Ramos (cell line): ENCODE data around the gene LRRC8B.

Experiments used
- in situ Hi-C: fragments of 300-500 bp; cut with MboI; formaldehyde crosslinking; loops from one replicate; pipeline ENCODE4 v1.14.3; 2022; ENCODE audit warnings: low sequenced_read_pairs; ENCODE audit not compliant: unreplicated experiment

The LRRC8B gene

DNA sequence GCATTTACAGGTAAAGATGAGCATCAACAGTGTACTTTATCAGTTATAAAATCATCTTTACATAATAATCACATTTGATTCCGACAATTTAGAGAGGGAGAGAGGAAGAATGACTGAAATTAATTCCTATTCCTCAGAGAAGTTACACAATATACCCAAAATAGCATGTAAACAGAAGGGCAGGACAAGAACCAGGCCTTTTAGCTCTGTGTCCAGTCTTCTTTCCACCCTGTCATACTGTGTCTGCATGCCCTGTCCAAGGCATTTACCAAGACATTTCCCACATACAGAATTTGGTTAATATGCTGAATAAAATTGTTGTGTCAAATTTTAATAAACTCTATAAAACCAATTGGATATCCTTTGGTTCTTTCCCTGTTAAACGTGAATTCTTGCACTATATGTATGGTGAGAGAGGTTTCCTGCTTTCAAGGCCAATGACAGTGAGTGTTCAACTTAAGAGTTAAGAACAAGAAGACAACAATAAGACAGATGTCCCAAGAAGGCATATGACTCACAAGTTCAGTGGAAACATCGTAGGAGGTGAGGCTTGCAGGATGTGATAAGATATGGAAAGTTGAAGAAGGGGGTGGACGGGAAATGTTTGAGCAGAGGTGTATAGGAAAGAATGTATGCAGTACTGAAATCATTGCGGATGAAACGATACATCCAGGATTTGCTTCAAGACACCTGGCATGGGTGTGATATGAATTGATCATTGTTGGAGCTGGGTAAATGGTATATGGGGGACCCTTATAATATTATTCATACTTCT, 20.8 kb downstream of the LRRC8B start:
- in situ Hi-C loops: no loop called here

- in situ Hi-C loops: no loop called here
Measured at GRCh38 chr1:89546082-89546889, 21.7 kb downstream of the LRRC8B start.

GRCh38 chr1:89546934-89547562, 22.4 kb downstream of the LRRC8B start:
- in situ Hi-C loops: no loop called here

DNA sequence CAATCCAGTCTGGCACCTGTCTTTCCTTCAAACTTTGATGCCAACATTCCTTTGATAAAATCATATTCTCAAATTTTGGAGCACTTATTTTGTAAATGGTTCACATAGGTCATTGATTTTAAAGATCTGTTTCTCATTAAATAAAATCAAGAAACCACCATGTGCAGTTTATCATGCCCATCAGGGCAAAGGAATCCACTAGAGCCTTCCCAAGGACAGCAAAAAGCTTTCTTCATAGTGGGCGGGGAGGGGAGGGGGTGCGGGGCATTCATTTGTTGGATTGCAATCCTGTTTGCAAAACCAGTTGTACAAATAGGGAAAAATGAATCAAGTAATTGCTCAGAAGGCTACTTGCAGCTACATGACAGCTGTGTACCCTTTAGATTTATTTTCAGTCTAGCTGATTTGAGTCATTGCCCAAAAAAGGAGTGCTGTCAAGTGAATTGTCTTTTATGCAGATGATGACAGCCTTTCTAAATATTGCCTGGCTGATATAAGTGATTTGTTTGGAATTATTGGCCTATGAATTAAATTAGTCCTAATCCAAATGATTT, 23.0 kb downstream of the LRRC8B start:
- in situ Hi-C loops: no loop called here

DNA sequence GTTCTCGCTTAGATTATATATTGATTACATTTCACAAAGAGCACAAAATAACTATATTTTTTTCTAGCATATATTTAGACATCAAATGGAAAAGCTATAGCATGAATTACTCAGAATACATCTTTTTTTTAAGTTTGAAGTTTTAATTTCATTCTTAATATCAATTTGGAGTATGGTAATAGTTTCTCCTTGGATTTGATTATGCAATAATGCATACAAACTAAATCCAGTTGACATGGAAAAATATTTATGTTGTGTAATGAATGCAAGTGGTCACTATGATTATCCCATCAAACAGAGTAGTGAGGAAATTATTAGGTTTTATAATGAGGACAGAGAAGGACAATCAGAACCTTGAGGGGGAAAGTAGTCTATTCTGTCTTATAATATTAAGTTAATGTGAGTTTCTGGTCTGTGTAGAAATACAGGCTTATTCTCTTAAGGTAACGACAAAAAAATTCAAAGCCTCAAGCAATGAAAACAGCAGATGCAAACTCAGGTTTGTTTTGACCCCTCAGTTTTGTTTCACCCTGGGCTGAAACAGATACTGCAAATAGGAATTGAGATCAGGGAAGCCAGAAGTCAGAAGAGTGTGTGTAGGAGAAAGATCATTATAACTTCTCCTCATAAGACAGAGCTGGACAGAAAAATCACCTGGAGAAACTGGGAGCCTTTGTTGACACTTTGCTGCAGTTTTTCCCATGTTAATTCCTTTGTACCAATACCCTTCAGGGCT, 23.7 kb downstream of the LRRC8B start:
- in situ Hi-C loops: no loop called here

GRCh38 chr1:89550995-89551394, 26.4 kb downstream of the LRRC8B start:
- in situ Hi-C loops: no loop called here

- in situ Hi-C loops: no loop called here
Measured at GRCh38 chr1:89552471-89553081, 27.9 kb downstream of the LRRC8B start.

- in situ Hi-C loops: no loop called here
Measured at GRCh38 chr1:89553157-89553556, 28.5 kb downstream of the LRRC8B start.

DNA sequence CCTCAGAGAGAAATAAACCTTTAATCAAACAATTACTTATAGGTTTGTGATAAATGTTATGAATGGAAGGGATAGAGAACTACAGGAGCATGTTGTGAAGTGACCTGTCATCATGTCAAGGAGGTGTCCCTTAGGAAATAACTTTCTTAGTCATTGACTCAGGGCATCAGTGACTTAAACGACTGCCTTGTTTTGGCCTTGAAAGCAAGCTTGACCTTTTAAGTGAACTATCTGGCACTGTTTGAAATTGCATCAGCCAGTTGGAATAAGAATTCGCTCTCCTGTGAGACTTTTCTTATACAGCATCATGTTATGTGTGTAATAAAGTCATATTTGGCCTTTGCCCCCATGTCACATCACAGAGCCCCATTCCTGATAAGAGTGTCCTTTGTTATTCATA, 30.9 kb downstream of the LRRC8B start:
- in situ Hi-C loops: no loop called here

DNA sequence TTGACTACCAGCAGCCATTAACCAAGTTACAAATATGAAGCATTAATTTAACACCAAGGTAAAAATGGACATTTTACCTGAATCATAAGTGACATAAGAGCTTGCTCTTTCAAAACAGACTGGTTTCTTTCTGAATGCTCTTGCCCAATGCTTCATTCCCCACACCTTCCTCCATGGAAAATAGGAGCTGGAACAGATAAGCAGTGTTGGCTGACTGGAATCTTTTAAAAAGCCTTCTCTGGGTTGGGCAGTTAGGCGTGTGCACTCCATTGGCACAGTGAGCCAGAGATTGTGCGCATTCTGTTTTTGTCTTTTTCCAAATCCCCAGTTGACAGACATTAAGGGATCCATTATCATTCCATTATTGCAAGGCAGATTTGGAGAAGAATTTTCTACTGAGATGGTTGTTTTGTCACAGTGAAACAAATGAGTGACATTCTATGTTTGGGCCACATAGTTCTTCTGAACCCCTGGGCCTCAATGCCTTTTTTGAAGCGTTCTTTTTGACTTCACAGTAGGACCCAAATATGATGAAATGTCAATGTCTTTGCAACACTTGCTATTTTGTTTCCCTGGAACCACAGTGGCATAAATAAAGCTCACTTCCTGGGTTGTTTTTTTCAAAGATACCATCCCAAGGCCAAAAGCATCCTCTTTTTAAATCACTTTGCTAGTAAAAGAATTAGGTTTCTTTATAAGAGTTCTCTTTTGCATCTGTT, 32.3 kb downstream of the LRRC8B start:
- in situ Hi-C loops: no loop called here

DNA sequence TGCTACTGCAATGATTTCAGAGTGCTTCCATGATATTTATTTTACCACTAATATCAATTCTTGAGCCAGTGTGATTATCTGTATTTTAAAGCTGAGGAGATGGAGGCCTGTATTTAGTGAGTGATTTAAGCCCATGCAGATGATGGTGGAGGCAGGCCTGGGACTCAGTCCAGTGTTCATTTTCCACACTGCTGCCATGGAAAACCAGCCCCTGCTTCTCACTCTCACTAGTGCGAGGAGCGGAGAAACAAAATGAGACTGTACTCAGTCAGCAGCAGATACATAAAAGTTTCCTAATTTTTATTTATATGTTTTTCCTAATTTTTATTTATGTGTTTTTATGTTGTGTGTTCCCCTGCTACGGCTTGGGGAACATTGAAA, 32.8 kb downstream of the LRRC8B start:
- in situ Hi-C loops: no loop called here

GRCh38 chr1:89557956-89558355, 33.3 kb downstream of the LRRC8B start:
- in situ Hi-C loops: no loop called here

- in situ Hi-C loops: no loop called here
Measured at GRCh38 chr1:89563957-89564604, 39.5 kb downstream of the LRRC8B start.

DNA sequence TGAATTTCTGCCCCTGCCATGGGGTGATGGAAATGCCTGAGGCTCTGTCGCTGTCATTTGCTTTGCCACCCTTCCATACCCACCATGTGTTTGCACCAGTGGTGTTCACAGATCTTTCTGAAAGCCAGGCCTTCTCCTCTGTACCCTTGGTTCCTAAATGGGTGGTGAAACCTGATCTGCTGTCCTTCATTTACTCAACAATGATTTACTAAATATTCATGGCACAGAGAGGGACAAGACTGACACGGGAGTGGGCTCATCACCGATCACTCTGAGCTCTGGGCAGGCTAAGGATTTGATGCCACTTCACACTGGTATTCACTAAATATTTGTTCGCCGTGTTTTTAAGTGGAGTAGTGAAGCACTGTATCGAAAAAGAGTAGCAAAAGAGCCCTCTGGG, 40.9 kb downstream of the LRRC8B start:
- in situ Hi-C loops: no loop called here

GRCh38 chr1:89566761-89567174, 42.1 kb downstream of the LRRC8B start:
- in situ Hi-C loops: no loop called here

DNA sequence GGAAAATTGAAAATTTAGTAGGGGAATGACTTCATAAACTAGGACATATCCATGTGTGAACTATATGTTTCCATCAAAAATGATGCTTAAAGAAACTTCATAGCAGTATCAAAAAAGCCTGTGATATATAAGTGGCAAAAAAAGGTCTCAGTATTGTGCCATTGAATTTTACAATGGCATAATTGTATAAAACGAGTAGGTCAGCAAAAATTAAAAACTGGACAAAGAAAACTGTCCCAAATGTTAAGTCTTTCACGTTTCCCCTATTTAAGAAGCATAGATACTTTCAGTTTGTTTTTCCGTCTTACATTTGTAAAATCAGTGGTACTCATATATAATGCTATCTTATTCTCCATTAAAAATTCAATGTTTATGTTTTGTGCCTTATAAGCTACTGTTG, 43.2 kb downstream of the LRRC8B start:
- in situ Hi-C loops: no loop called here

GRCh38 chr1:89573410-89573809, 48.8 kb downstream of the LRRC8B start:
- in situ Hi-C loops: no loop called here

GRCh38 chr1:89574621-89575020, 50.0 kb downstream of the LRRC8B start:
- in situ Hi-C loops: no loop called here

- in situ Hi-C loops: no loop called here
Measured at GRCh38 chr1:89575207-89575606, 50.6 kb downstream of the LRRC8B start.
